GM12875 (cell line): ENCODE measurements around the gene DSCAML1.

Experiments
- H3K4me3 ChIP-seq: one replicate; pipeline ENCODE4 v1.5.1; 2011; ENCODE audit warnings: low read depth, low read length, control low read depth
- TF ChIP-seq, protein P1 (sequence below): IDR thresholded peaks from 2 replicates; pipeline ENCODE4 v1.5.1; 2011; ENCODE audit warnings: low read depth, mild to moderate bottlenecking, control low read depth, inconsistent platforms, low read length, moderate library complexity, borderline replicate concordance; ENCODE audit not compliant: insufficient read depth

DSCAML1 gene

DNA sequence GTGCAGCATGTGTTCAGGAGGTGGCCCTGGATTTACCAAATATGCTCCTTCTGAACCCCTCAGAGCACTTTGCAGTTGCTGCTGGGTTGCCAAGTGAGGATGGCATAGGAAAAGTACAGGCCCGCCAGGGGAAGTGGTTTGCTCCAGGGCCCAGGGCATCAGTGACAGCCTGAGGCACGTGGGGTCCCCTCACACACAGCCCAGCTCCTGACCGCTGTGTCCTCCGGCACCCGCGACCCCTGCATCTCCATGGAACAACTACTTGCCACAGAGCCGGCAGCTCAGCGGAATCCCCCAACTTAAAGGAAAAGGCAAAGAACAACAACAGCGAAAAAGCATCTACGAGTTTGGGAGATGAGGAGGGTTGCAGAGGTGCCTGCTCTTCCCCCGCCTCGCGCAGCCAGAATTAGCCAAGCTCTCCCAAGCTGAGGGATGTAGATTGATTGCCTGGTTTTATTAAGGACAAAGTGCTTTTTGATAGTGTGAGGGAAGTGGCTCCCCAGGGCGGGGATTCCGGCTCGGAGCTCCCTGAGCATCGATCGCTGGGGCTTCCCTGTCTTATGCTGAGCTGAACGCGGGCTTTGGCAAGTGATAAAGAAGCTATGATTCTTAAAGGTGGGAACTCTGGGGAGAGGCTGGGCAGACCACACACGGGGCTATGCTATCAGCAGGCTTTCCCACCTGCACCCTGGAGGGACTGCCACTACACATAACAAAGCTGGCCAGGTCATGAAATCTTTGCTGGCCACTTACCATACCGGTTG, 294.8 kb downstream of the DSCAML1 start:
- TF ChIP-seq, protein P1, sequence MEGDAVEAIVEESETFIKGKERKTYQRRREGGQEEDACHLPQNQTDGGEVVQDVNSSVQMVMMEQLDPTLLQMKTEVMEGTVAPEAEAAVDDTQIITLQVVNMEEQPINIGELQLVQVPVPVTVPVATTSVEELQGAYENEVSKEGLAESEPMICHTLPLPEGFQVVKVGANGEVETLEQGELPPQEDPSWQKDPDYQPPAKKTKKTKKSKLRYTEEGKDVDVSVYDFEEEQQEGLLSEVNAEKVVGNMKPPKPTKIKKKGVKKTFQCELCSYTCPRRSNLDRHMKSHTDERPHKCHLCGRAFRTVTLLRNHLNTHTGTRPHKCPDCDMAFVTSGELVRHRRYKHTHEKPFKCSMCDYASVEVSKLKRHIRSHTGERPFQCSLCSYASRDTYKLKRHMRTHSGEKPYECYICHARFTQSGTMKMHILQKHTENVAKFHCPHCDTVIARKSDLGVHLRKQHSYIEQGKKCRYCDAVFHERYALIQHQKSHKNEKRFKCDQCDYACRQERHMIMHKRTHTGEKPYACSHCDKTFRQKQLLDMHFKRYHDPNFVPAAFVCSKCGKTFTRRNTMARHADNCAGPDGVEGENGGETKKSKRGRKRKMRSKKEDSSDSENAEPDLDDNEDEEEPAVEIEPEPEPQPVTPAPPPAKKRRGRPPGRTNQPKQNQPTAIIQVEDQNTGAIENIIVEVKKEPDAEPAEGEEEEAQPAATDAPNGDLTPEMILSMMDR = no peak
- no peak overlapping the region for H3K4me3 ChIP-seq

DNA sequence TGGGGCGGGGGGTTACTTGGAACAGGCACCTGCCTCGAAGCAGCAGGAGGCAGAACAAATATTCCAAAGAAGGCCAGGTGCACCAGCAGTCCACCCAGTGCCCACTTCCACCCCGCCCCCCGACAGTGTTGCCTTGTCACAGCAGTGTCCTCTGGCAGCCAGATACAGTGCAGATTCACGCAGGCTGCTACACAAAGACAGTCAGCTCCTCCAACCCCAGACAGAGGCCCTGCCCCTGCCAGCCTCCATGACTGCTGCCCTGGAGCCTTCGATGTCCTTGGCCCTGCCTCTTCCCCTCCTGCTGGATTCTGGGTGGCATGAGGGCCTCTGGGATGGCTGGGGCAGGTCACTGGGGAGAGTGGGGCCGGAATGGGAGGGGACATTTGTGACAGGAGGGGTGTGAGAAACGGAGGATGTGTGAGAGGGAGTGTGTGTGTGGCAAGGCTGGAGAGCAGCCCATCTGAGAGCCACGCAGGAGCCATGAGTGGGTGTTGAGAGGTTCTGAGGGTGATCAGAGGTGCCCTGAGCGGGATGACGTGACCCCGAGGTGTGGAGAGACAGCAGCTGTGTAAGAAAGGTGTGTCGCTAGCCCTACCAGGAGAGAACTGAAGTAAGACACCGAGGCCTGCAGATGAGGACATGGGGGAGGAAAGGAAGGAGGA, 295.6 kb downstream of the DSCAML1 start:
- TF ChIP-seq, protein P1 = no peak
- H3K4me3 ChIP-seq = no peak overlapping the region

DNA sequence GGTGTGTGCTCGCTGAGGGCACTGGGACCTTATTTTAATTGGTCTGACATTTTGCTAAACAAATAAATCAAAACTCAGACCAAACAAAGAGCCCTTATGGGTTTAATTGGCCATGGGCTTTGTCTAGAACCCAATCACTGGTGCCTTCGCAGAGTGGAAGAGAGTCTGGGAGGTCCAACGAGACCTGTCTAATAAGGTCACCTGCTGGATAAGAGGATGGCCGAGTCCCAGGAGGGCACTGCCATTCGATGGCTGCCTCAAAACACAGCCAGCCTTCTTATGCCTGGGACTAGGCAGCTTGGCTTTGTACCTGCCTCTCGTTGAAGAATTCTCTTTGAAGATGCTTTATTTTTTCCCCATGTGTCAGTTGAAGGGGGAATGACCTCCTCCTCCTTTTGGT, 298.2 kb downstream of the DSCAML1 start:
- H3K4me3 ChIP-seq = no peak overlapping the region
- TF ChIP-seq, protein P1 = no peak

GRCh38 chr11:117497206-117497951, 299.6 kb downstream of the DSCAML1 start:
- TF ChIP-seq, protein P1 = no peak
- H3K4me3 ChIP-seq = no peak overlapping the region

- TF ChIP-seq, protein P1 = no peak
- H3K4me3 ChIP-seq = no peak overlapping the region
Measured at GRCh38 chr11:117495357-117495756, 301.7 kb downstream of the DSCAML1 start.

DNA sequence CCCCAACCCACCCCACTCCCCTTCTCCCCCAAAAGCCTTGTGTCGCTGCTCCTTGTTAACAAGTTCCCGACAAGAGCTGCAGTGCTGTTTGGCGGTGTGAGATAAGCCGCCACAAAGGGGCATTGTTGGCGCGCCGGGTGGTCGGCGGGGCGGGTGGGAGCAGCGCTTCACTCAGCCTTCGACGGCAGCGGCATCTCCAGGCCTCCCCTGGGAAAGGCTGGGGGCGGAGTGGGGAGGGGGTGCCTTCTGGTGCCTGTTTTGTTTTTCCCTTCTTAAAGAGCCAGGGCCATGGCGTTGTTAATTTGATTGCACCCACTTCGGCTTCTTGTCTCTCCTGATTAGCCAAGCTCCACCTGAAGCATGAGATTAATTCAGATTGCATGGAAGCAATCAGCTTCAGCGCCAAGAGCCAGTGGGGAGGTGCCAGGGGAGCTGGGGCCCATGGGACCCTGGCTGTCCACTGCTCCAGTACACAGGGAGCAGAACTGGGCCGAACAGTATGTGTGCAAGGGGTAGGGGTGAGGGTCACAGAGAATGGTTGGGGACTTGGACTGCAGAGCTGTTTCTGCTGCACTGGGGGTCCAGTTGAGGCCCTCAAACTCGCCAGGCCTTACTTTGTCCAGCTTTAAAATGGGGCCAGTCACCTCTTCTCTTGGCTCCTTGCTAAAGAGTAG, 304.3 kb downstream of the DSCAML1 start:
- TF ChIP-seq, protein P1 = no peak
- no peak overlapping the region for H3K4me3 ChIP-seq
